H1 (cell line): ENCODE measurements around the gene RAI14. TPM values are rescaled to one million over a fixed set of nuclear protein-coding genes. Genes with fewer than 3 reads are reported as not detected.

ENCODE experiments used
- CTCF ChIA-PET: fragments of 300-600 bp; sonication (Branson Sonifier 250); formaldehyde crosslinking; loops from one replicate; lab custom pipeline; 2021; ENCODE audit not compliant: partially characterized antibody; lab: Charles Lee
- POLR2A ChIA-PET: fragments of 300-600 bp; sonication (Branson Sonifier 250); formaldehyde crosslinking; loops from one replicate; lab custom pipeline; 2021; ENCODE audit warnings: inconsistent platforms; ENCODE audit not compliant: partially characterized antibody; lab: Charles Lee
- DNase-seq, 2 experiments: peaks; one replicate each; pipeline versions ENCODE4 v3.0.0 to v3.0.0-alpha.2; 2010 to 2022; ENCODE audit warnings: low spot score in 2 of 2, low read depth in 1 of 2, mixed read lengths in 1 of 2
- FAIRE-seq: peaks from 2 replicates; lab custom pipeline; 2011; peaks lifted over from hg19 to GRCh38; lab: Jason Lieb, UNC
- H2AFZ ChIP-seq: 2 replicates; pipeline ENCODE4 v1.8.1; 2012; ENCODE audit warnings: low read length, inconsistent platforms
- H2AK5ac ChIP-seq: 2 replicates; pipeline ENCODE4 v1.6.1; 2013; ENCODE audit warnings: low read depth, low read length
- H2BK120ac ChIP-seq: replicated peaks from 2 replicates; pipeline ENCODE3; 2013; ENCODE audit warnings: low read depth, low read length, inconsistent platforms
- H2BK12ac ChIP-seq: 2 replicates; pipeline ENCODE4 v1.6.1; 2013; ENCODE audit warnings: low read depth, low read length
- H2BK15ac ChIP-seq: 2 replicates; pipeline ENCODE4 v1.6.1; 2013; ENCODE audit warnings: low read length
- H2BK20ac ChIP-seq: 2 replicates; pipeline ENCODE4 v1.6.1; 2013; ENCODE audit warnings: low read length
- H2BK5ac ChIP-seq: 2 replicates; pipeline ENCODE4 v1.6.1; 2013; ENCODE audit warnings: low read depth, low read length
- H3K14ac ChIP-seq: 2 replicates; pipeline ENCODE4 v1.6.1; 2013; ENCODE audit warnings: inconsistent platforms; ENCODE audit not compliant: insufficient read length
- H3K18ac ChIP-seq: 2 replicates; pipeline ENCODE4 v1.6.1; 2013; ENCODE audit warnings: low read length; ENCODE audit errors: extremely low read depth
- H3K23ac ChIP-seq: 2 replicates; pipeline ENCODE4 v1.6.1; 2013; ENCODE audit warnings: inconsistent platforms; ENCODE audit not compliant: insufficient read length
- H3K23me2 ChIP-seq: 2 replicates; pipeline ENCODE4 v1.6.1; 2013; ENCODE audit warnings: low read depth, low read length
- H3K27ac ChIP-seq: 2 replicates; pipeline ENCODE4 v1.6.1; 2011; ENCODE audit warnings: low read depth, low read length, inconsistent platforms
- H3K27me3 ChIP-seq, 4 experiments: replicated peaks in 1 of 4; 1 replicate in 1 of 4; 2 replicates in 3 of 4; pipeline versions ENCODE4 v1.6.1 to v1.8.1; 2011 to 2013; ENCODE audit warnings: low read length in 3 of 4, mild to moderate bottlenecking in 3 of 4, inconsistent platforms in 2 of 4, mixed read lengths in 2 of 4, moderate library complexity in 1 of 4; ENCODE audit not compliant: control insufficient read depth in 3 of 4, insufficient read depth in 3 of 4; ENCODE audit errors: extremely low read depth in 1 of 4
- H3K36me3 ChIP-seq, 4 experiments: 2 replicates each; pipeline versions ENCODE4 v1.6.1 to v1.8.1; 2011 to 2013; ENCODE audit warnings: mild to moderate bottlenecking in 4 of 4, low read length in 3 of 4, moderate library complexity in 2 of 4, control low read depth in 1 of 4, inconsistent platforms in 1 of 4; ENCODE audit not compliant: insufficient read depth in 4 of 4, control insufficient read depth in 2 of 4
- H3K4ac ChIP-seq: replicated peaks from 2 replicates; pipeline ENCODE3; 2013; ENCODE audit warnings: low read length, low read depth, mixed read lengths, inconsistent platforms; ENCODE audit not compliant: insufficient read length
- H3K4me1 ChIP-seq, 4 experiments: replicated peaks in 1 of 4; 1 replicate in 1 of 4; 2 replicates in 3 of 4; pipeline versions ENCODE4 v1.6.1 to v1.8.1; 2011 to 2013; ENCODE audit warnings: low read length in 3 of 4, inconsistent platforms in 2 of 4, mixed read lengths in 1 of 4; ENCODE audit not compliant: insufficient read depth in 4 of 4, control insufficient read depth in 3 of 4
- H3K4me2 ChIP-seq, 2 experiments: 2 replicates each; pipeline versions ENCODE4 v1.6.1 to v1.8.1; 2011 to 2013; ENCODE audit warnings: low read depth in 2 of 2, low read length in 2 of 2, control low read depth in 1 of 2, inconsistent platforms in 1 of 2, mild to moderate bottlenecking in 1 of 2; ENCODE audit not compliant: insufficient read depth in 1 of 2
- H3K4me3 ChIP-seq, 4 experiments: fragments of 200-600, 300-600 bp in 1 of 4; sonication (generic), shearing (Covaris generic), sonication (Bioruptor Twin) in 1 of 4; 2 replicates each; pipeline versions ENCODE4 v1.5.1 to v1.8.1; 2011 to 2016; ENCODE audit warnings: low read length in 4 of 4, low read depth in 3 of 4, control low read depth in 2 of 4, inconsistent platforms in 2 of 4, mild to moderate bottlenecking in 2 of 4, mixed read lengths in 1 of 4, moderate library complexity in 1 of 4; ENCODE audit not compliant: insufficient read depth in 2 of 4; ENCODE audit errors: extremely low read depth in 1 of 4
- H3K56ac ChIP-seq: replicated peaks from 2 replicates; pipeline ENCODE3; 2013; ENCODE audit warnings: low read depth, mild to moderate bottlenecking, mixed read lengths, low read length, inconsistent platforms; ENCODE audit not compliant: insufficient read length
- H3K79me1 ChIP-seq: 2 replicates; pipeline ENCODE4 v1.6.1; 2013; ENCODE audit warnings: low read depth, low read length, control low read depth
- H3K79me2 ChIP-seq, 2 experiments: 2 replicates each; pipeline versions ENCODE4 v1.6.1 to v1.8.1; 2012 to 2013; ENCODE audit warnings: low read length in 2 of 2, mild to moderate bottlenecking in 2 of 2, inconsistent platforms in 1 of 2; ENCODE audit not compliant: insufficient read depth in 2 of 2, control insufficient read depth in 1 of 2
- H3K9ac ChIP-seq, 4 experiments: replicated peaks in 1 of 4; 1 replicate in 1 of 4; 2 replicates in 3 of 4; pipeline versions ENCODE4 v1.6.1 to v1.8.1; 2011 to 2013; ENCODE audit warnings: low read depth in 3 of 4, low read length in 3 of 4, control low read depth in 2 of 4, mild to moderate bottlenecking in 2 of 4, moderate library complexity in 2 of 4, inconsistent platforms in 1 of 4; ENCODE audit errors: extremely low read depth in 1 of 4
- H3K9me3 ChIP-seq, 2 experiments: 2 replicates each; pipeline versions ENCODE4 v1.6.1 to v1.8.1; 2012 to 2013; ENCODE audit warnings: mild to moderate bottlenecking in 2 of 2, moderate library complexity in 2 of 2, control low read depth in 1 of 2, inconsistent platforms in 1 of 2, low read depth in 1 of 2, low read length in 1 of 2, mixed read lengths in 1 of 2; ENCODE audit not compliant: insufficient read depth in 2 of 2
- H4K20me1 ChIP-seq, 2 experiments: replicated peaks in 1 of 2; 2 replicates each; pipeline versions ENCODE3 to v1.8.1; 2011 to 2013; ENCODE audit warnings: inconsistent platforms in 2 of 2, low read length in 2 of 2, mild to moderate bottlenecking in 1 of 2; ENCODE audit not compliant: insufficient read depth in 2 of 2, control insufficient read depth in 1 of 2
- H4K5ac ChIP-seq: 2 replicates; pipeline ENCODE4 v1.6.1; 2013; ENCODE audit warnings: low read length, low read depth, mixed read lengths, inconsistent platforms; ENCODE audit not compliant: insufficient read length
- H4K8ac ChIP-seq: 2 replicates; pipeline ENCODE4 v1.8.0; 2013; ENCODE audit warnings: mild to moderate bottlenecking, moderate library complexity, low read length, inconsistent platforms; ENCODE audit not compliant: insufficient read depth; ENCODE audit errors: extremely low read depth
- H4K91ac ChIP-seq: replicated peaks from 2 replicates; pipeline ENCODE3; 2013; ENCODE audit warnings: low read length, mixed read lengths, inconsistent platforms; ENCODE audit not compliant: insufficient read length
- BRCA1 ChIP-seq: IDR thresholded peaks from 2 replicates; pipeline ENCODE4 v1.6.1; 2012; ENCODE audit warnings: low read depth, low read length, improper control_type of control experiment
- E2F6 ChIP-seq: IDR thresholded peaks from 2 replicates; pipeline ENCODE4 v1.6.1; 2012; ENCODE audit warnings: inconsistent platforms
- FOSL1 ChIP-seq: IDR thresholded peaks from 2 replicates; pipeline ENCODE4 v1.6.1; 2011; ENCODE audit warnings: mild to moderate bottlenecking, low read depth, low read length, moderate library complexity; ENCODE audit not compliant: insufficient read depth
- GABPA ChIP-seq: IDR thresholded peaks from 2 replicates; pipeline ENCODE4 v1.6.1; 2011; ENCODE audit warnings: mild to moderate bottlenecking, low read length, moderate library complexity, borderline replicate concordance; ENCODE audit not compliant: insufficient read depth
- GTF2F1 ChIP-seq: IDR thresholded peaks from 2 replicates; pipeline ENCODE4 v1.6.1; 2012; ENCODE audit warnings: low read depth, low read length, improper control_type of control experiment, borderline replicate concordance
- NANOG ChIP-seq: IDR thresholded peaks from 2 replicates; pipeline ENCODE4 v1.6.1; 2011; ENCODE audit warnings: low read length, low read depth, mild to moderate bottlenecking, inconsistent platforms; ENCODE audit not compliant: insufficient read depth, poor library complexity, severe bottlenecking
- PHF8 ChIP-seq: fragments of 200-600 bp; sonication (generic); conservative IDR thresholded peaks from 2 replicates; pipeline ENCODE4 v1.7.1; 2012; ENCODE audit warnings: low read depth, mild to moderate bottlenecking, inconsistent platforms, low read length, moderate library complexity
- POLR2A ChIP-seq, 2 experiments: IDR thresholded peaks; 1 replicate in 1 of 2; 2 replicates in 1 of 2; pipeline ENCODE4 v1.6.1; 2011; ENCODE audit warnings: low read depth in 2 of 2, low read length in 2 of 2, mild to moderate bottlenecking in 2 of 2; ENCODE audit errors: control extremely low read depth in 1 of 2
- POLR2AphosphoS5 ChIP-seq: IDR thresholded peaks from 2 replicates; pipeline ENCODE4 v1.6.1; 2011; ENCODE audit warnings: low read depth, low read length
- SAP30 ChIP-seq: fragments of 300-600 bp; sonication (generic); IDR thresholded peaks from 2 replicates; pipeline ENCODE4 v1.7.1; 2012; ENCODE audit warnings: low read length, moderate library complexity, mild to moderate bottlenecking, inconsistent platforms; ENCODE audit not compliant: insufficient read depth, insufficient replicate concordance
- YY1 ChIP-seq: IDR thresholded peaks from 2 replicates; pipeline ENCODE4 v1.6.1; 2011; ENCODE audit warnings: low read depth, mild to moderate bottlenecking, low read length
- ZNF274 ChIP-seq: IDR thresholded peaks from 2 replicates; pipeline ENCODE4 v1.7.0; 2012; ENCODE audit warnings: low read length, borderline replicate concordance; ENCODE audit errors: extremely low read depth
- WGBS, 2 experiments: shearing (Covaris generic) in 1 of 2; methylation state at CpG; one replicate each; pipeline versions ENCODE4 v1.1.6 to v1.1.7; 2013 to 2015; ENCODE audit warnings: low lambda C conversion rate in 2 of 2, mixed read lengths in 2 of 2, inconsistent platforms in 1 of 2, low coverage in 1 of 2, missing lambda C conversion rate in 1 of 2; ENCODE audit not compliant: insufficient replicate concordance in 2 of 2, insufficient coverage in 1 of 2, insufficient read length in 1 of 2; ENCODE audit errors: extremely low coverage in 1 of 2, missing lambda C conversion rate in 1 of 2; 5-methylcytosine and 5-hydroxymethylcytosine counted together
- polyA plus RNA-seq, 7 experiments: library from polyadenylated mRNA; depleted of rRNA in 3 of 7; stranded (reverse) in 5 of 7; unstranded in 2 of 7; fragments of >200 nt in 5 of 7; fragments of 200-250 nt in 2 of 7; gene quantifications; 1 replicate in 5 of 7; 2 replicates in 1 of 7; 4 replicates in 1 of 7; pipeline versions ENCODE4 v1.2.1 to v1.2.3, GENCODE V29; 2011 to 2013; ENCODE audit warnings: missing spikeins in 2 of 7, mixed read lengths in 2 of 7
- total RNA-seq: library from RNA; stranded (reverse); fragmentation: NEBNext Ultra II Directional; extraction: Animal tissue kit (Norgen Biotek cat#: 25700); gene quantifications from 2 replicates; pipeline ENCODE4 v1.2.1, GENCODE V29; 2021
- TF ChIP-seq, protein P1 (sequence below): IDR thresholded peaks from 2 replicates; pipeline ENCODE4 v1.6.1; 2011; ENCODE audit warnings: low read depth, mild to moderate bottlenecking, low read length; ENCODE audit not compliant: insufficient read depth

Gene RAI14
- total and polyA plus RNA-seq, 2 of the 8 experiments (the other 6 are each of a cell fraction or from before 2014, with no cell fraction given) = 48.4 to 210 TPM

GRCh38 chr5:34789639-34790038, 133.5 kb downstream of the RAI14 start:
- Histone ChIP-seq H3K79me2 (peaks cover 0 to 66% of the 10 kb centered on the region in 2 experiments; a peak in 2 of 4 replicates), H3K4ac (no peak overlapping the region), H4K8ac (no peak overlapping the region), H3K23ac (no peak overlapping the region), H2BK15ac (no peak overlapping the region), H2BK120ac (no peak overlapping the region), H3K9ac (no peak overlapping the region), H2AK5ac (no peak overlapping the region), H4K20me1 (peaks cover 3 to 4% of the 10 kb centered on the region in 2 experiments), H2BK20ac (no peak overlapping the region), H3K27ac (no peak overlapping the region), H3K36me3 (peaks cover 0 to 13% (median 6%) of the 10 kb centered on the region in 4 experiments; a peak in 4 of 8 replicates), H3K27me3 (no peaks in the 10 kb centered on the region), H4K5ac (no peak overlapping the region), H3K23me2 (no peaks in the 10 kb centered on the region), H3K79me1 (no peaks in the 10 kb centered on the region), H3K14ac (no peak overlapping the region), H2AFZ (no peak overlapping the region), H4K91ac (no peak overlapping the region), H3K56ac (no peak overlapping the region), H3K9me3 (peaks cover 13% of the 10 kb centered on the region in 2 experiments), H3K4me1 (peaks cover 0 to 4% (median 0%) of the 10 kb centered on the region in 4 experiments; a peak in 1 of 7 replicates), H3K4me2 (no peak overlapping the region), H2BK12ac (no peak overlapping the region), H2BK5ac (no peak overlapping the region), H3K4me3 (no peak overlapping the region), H3K18ac (no peak overlapping the region)
- DNase-seq (no peak), FAIRE-seq (no peak)
- ChIA-PET CTCF (interaction anchor here (1.0 to 1.4 kb wide), 3 partner anchors 14 to 314 kb away, joined by 3 to 4 read pairs (median 3); no protein-coding TSS in a partner anchor), POLR2A (interaction anchor here (1.6 kb wide), 1 partner anchor 12 kb away, joined by 3 read pairs; no protein-coding TSS in a partner anchor)
- 88% methylated on average over 2 of the region's 2 CpGs; no CpG with 5 or more reads in 1 of the 2 experiments for WGBS, 2 experiments
- TF ChIP-seq GTF2F1 (no peak), YY1 (no peak), PHF8 (no peak), POLR2AphosphoS5 (no peak), SAP30 (no peak), BRCA1 (no peak), POLR2A (IDR thresholded peaks at IDR 0.05; ENCODE audit: control extremely low read depth in 1 of 2, low read depth in 2 of 2, low read length in 2 of 2) (no peak), ZNF274 (no peak), E2F6 (no peak), FOSL1 (no peak), NANOG (no peak), GABPA (no peak)
- TF ChIP-seq, protein P1, sequence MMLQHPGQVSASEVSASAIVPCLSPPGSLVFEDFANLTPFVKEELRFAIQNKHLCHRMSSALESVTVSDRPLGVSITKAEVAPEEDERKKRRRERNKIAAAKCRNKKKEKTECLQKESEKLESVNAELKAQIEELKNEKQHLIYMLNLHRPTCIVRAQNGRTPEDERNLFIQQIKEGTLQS = no peak
